ENCODE data around the gene PRPF40B.

DNA sequence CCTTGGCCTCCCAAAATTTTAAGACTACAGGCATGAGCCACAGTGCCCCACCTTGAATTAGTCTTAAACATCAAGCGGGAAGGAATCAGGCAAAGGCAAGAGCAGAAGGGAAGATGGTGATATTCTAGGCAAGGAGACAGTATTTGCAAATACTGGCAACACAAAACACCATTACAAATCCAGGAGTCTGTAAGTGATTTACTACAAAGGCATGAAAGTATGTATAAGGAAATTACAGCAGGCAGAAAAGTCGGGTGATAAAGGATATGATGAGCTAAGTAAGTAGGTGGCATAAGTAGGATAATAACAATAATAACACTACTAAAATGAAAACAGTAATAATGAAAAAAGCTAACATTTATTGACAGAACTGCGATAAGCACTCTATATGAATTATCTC, 55.4 kb downstream of the PRPF40B start:
- TF ChIP-seq, protein P1, sequence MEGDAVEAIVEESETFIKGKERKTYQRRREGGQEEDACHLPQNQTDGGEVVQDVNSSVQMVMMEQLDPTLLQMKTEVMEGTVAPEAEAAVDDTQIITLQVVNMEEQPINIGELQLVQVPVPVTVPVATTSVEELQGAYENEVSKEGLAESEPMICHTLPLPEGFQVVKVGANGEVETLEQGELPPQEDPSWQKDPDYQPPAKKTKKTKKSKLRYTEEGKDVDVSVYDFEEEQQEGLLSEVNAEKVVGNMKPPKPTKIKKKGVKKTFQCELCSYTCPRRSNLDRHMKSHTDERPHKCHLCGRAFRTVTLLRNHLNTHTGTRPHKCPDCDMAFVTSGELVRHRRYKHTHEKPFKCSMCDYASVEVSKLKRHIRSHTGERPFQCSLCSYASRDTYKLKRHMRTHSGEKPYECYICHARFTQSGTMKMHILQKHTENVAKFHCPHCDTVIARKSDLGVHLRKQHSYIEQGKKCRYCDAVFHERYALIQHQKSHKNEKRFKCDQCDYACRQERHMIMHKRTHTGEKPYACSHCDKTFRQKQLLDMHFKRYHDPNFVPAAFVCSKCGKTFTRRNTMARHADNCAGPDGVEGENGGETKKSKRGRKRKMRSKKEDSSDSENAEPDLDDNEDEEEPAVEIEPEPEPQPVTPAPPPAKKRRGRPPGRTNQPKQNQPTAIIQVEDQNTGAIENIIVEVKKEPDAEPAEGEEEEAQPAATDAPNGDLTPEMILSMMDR (IDR thresholded peaks at IDR 0.05; ENCODE audit: low read length): no peak
- TF ChIP-seq EZH2 (IDR thresholded peaks at IDR 0.05; ENCODE audit: borderline replicate concordance, low read length): no peak
